ENCODE results near the gene UNKL.

Gene UNKL

DNA sequence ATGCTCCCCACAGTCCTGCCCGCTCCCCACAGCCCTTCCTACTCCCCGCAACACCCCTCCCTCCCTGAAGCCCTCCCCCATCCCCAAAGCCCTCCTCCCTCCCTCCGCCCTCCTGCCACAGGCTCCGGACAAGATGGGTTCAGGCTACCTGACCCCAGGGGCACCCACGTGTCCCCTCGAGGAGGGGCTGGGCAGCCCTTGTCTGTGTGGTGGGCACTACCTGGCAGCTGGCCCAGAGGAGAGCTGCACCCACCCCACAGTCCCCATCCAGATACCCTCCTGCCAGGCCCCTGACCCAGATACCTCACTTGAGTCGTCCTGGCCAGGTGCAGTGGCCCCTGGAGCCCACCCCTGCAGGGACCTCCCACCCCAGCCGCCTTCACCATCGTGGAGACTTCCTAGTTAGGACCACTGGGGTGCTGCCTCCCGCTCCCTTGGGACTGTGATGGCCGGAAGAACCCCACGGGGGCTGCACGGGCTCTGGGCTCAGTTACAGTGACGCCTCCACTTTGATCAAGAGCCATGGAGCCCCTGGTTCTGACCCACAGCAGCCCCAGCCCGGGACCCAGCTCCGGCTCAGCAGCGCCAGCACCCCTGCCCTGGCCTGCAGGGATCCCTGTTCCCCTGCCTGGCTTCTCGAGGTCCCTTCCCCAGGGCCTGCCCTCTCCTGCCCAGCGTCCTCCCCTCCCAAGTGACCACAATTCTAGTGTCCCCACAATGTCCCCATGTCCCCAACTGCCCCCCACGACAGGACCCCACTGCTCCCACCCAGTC, 17.2 kb upstream of the UNKL start:
- TF ChIP-seq, protein P1, sequence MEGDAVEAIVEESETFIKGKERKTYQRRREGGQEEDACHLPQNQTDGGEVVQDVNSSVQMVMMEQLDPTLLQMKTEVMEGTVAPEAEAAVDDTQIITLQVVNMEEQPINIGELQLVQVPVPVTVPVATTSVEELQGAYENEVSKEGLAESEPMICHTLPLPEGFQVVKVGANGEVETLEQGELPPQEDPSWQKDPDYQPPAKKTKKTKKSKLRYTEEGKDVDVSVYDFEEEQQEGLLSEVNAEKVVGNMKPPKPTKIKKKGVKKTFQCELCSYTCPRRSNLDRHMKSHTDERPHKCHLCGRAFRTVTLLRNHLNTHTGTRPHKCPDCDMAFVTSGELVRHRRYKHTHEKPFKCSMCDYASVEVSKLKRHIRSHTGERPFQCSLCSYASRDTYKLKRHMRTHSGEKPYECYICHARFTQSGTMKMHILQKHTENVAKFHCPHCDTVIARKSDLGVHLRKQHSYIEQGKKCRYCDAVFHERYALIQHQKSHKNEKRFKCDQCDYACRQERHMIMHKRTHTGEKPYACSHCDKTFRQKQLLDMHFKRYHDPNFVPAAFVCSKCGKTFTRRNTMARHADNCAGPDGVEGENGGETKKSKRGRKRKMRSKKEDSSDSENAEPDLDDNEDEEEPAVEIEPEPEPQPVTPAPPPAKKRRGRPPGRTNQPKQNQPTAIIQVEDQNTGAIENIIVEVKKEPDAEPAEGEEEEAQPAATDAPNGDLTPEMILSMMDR (IDR thresholded peaks at IDR 0.05) = no peak

DNA sequence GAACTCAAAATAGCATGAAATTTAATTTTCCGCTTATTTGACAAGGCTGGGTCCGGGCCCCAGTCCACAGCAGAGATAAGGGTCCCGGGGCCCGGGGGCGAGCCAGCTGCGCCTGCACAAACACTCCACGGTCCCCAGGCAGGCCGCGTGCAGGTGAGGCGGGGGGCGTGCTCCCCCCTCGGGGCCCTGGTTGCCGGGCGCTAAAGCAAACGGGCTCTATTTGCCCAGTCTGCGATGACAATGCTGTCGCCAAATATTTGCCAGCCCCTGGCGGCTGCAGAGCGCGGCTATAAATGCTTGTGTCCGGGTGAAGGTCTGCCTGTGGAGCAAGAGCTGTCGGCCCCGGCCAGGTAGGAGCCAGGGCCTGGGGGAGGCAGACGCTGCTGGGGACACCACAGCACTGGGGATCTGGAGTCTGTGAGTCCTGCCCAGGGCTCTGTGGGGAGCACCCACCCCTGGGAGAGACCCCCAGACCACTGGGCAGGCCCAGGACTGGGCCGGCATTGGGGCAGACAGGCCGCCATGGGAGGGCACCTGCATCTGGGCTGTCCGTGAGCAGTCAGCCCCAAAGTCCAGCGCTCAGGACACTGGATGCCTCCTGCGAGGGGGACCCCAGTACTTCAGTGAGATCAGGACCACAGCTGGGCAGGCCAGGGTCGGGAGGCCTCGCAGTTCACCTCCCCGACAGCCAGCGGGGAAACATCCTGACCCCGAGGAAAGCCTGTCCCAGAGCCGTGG, 16.4 kb upstream of the UNKL start, which contains the start of gene PERCC1:
TSS of gene PERCC1 (plus strand) at position 320 of the 738 bp plus-strand sequence. CDS start 1,516 bp downstream, outside the sequence.
- TF ChIP-seq, protein P1 (IDR thresholded peaks at IDR 0.05) = peak; percentile 25; the same call in 1 of the 2 replicates

DNA sequence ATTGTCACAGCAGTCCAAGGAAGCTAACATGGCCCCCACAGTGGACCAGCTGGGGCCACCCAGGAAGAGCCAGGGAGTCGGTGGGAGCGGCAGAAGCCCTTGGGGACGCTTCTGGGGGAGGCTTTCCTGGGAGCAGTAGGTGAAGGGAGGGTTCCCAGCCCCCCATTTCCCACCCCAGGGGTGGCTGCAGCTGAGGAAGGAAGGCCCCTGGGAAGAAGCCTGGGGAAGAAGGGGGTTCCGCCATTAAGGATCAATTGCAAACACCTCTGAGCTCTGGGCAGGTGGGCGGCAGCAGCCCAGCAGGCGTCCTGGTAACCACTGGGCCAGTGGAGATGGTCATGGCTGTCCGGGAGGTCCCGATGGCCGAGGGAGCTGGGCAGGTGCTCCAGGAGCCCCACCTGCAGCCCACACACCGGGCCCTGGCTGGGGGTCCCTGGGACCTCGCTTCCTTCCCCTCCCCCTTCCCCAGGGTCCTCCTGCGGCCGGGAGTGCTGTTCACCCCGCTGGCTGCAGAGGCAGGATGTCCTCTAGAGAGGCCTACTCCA, 15.8 kb upstream of the UNKL start:
- TF ChIP-seq, protein P1 (IDR thresholded peaks at IDR 0.05) = no peak

DNA sequence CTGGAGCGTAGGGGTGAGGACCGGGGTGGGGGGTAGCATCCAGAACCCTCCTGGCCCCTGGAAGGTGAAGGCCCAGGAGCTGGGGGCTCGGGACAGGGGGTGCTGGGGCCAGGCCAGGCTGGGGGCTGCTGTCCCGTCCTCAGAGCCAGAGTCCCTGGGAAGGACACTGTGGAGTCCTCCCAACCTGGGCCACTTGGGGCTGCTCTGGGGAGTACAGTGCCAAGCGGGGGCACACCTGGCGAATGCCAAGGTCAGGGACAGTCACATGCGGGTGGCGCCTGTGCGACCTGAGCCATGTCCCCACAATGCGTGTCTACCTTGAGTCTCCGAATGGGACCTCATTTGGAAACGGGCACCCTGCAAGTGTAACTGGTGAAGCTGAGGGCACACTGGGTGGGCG, 15.1 kb upstream of the UNKL start:
- TF ChIP-seq, protein P1 (IDR thresholded peaks at IDR 0.05) = no peak

DNA sequence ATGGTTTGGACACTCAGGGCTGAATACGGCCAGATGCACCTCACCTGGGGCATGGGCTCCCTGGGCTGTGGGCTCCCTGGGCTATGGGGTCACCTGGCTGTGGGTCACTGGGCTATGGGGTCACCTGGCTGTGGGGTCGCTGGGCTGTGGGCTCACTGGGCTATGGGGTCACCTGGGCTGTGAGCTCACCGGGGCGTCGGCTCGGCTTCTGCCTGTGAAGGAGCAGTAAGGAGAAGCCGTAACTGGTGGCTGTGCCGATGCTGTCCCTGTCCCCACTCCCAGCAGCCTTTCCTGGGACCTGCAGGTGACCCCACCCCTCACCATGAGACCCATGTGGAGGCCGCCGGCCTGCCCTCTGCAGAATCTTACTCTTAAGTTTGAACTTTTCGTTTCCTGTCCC, 14.5 kb upstream of the UNKL start:
- TF ChIP-seq, protein P1 (IDR thresholded peaks at IDR 0.05) = no peak

DNA sequence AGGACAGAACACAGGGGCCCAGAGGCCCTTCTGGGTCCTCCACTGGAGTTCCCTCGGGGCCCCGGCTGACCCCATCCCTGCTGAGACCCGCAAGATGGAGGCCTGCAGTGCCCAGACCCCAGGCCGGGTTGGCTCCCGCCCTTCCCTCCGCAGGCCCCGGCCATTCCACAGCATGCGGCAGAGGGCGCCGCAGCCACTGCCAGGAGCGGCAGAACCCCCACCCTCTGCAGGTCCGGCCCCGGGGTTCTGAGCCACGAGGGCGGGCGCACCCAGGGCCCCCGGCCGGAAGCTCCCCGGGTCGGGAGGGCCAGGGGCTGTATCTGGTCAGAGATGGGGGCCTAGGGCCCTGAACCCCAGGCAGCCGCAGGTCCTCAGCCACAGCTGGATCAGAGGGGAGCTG, 14.0 kb upstream of the UNKL start:
- TF ChIP-seq, protein P1 (IDR thresholded peaks at IDR 0.05) = no peak

DNA sequence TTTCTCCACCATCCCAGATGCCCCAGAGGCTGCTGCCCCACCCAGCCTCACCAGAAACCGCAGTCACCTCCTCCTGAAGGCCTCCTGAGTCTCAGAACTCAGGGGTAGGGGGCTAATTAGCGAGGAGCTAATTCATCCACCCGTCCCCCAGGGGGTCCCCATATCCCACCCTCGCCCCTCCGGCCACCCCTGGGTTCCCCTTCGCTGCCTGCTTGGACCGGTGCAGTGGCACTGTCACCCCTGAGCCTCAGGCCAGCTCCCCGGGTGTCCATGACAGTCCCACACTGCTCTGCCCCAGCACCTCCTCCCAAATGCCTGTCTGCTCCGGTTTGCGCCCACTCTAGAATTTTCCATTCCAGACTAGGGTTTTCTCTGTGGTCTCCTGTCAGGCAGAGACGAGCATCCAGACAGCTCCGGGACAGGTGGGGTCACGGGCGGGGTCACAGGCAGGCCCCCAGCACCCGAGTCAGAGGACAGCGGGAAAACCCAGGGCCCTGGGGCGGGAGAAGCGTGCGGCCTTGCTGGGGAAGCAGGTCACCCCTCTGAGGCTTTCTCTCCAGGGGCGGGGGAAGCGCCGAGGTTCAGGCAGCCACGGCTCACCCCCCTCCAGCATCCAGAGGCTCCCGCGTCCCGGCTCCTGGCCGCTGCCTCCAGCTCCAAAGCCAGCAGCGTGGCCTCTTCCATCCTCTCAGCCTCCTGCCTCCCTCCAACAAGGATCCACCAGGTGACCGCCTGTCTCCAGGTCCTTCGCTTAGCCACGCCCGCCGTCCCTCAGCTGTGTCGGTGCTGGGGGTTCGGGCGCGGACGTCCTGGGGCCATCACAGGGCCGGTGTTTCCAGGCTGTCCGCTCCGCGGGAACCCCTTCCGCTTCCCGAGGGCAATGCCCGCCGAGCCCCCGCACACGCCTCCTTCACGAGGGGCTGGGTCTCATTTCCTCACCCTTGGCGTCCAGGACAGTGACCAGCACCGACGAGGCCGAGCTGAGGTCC, 13.3 kb upstream of the UNKL start:
- TF ChIP-seq, protein P1 (IDR thresholded peaks at IDR 0.05) = no peak
